HG02798 (cell line): Measurements from ENCODE around the gene NINL.
A peak's percentile ranks its signal among the peaks of the same experiment; 100 is the strongest.

Experiments used
- ATAC-seq: cut with Tn5 transposase; IDR thresholded peaks from one replicate; pipeline ENCODE4 v1.9.1; 2021; ENCODE audit warnings: mild to moderate bottlenecking; ENCODE audit not compliant: unreplicated experiment, poor library complexity

Gene NINL

GRCh38 chr20:25535762-25536161 lies 49.6 kb downstream of the NINL start:
- ATAC-seq = no peak

- no peak for ATAC-seq
Observed at GRCh38 chr20:25534845-25535244, 50.5 kb downstream of the NINL start.

GRCh38 chr20:25533920-25534700 lies 51.2 kb downstream of the NINL start:
- ATAC-seq = no peak

- no peak for ATAC-seq
Observed at GRCh38 chr20:25532971-25533391, 52.4 kb downstream of the NINL start.

GRCh38 chr20:25532015-25532751 lies 53.1 kb downstream of the NINL start:
- ATAC-seq = no peak

- peak; percentile 69 for ATAC-seq
Observed at GRCh38 chr20:25529295-25529951, 55.9 kb downstream of the NINL start.

GRCh38 chr20:25527949-25528348 lies 57.4 kb downstream of the NINL start:
- ATAC-seq = no peak

- ATAC-seq = no peak
Observed at GRCh38 chr20:25526446-25526845, 58.9 kb downstream of the NINL start.

- ATAC-seq = no peak
Observed at GRCh38 chr20:25525867-25526266, 59.5 kb downstream of the NINL start.

GRCh38 chr20:25525295-25525694 lies 60.0 kb downstream of the NINL start:
- no peak for ATAC-seq

- ATAC-seq = no peak
Observed at GRCh38 chr20:25521382-25521781, 63.9 kb downstream of the NINL start.

- no peak for ATAC-seq
Observed at GRCh38 chr20:25517124-25517523, 68.2 kb downstream of the NINL start.

- ATAC-seq = no peak
Observed at GRCh38 chr20:25514747-25515340, 70.5 kb downstream of the NINL start.

- ATAC-seq = no peak
Observed at GRCh38 chr20:25514195-25514594, 71.1 kb downstream of the NINL start.

- ATAC-seq = no peak
Observed at GRCh38 chr20:25512709-25513108, 72.6 kb downstream of the NINL start.

GRCh38 chr20:25511183-25511582 lies 74.1 kb downstream of the NINL start:
- ATAC-seq = no peak

- no peak for ATAC-seq
Observed at GRCh38 chr20:25510721-25511120, 74.6 kb downstream of the NINL start.

GRCh38 chr20:25510202-25510601 lies 75.1 kb downstream of the NINL start:
- ATAC-seq = no peak

GRCh38 chr20:25509084-25509483 lies 76.2 kb downstream of the NINL start:
- no peak for ATAC-seq

GRCh38 chr20:25508083-25508770 lies 77.1 kb downstream of the NINL start:
- no peak for ATAC-seq
